HepG2 (cell line): ENCODE data around the gene ZNF33A. TPM values are rescaled to one million over a fixed set of nuclear protein-coding genes. Genes with fewer than 3 reads are reported as not detected.

Experiments
- ATAC-seq: fragments of 200-7000 bp; cut with Tn5 transposase; 3 replicates; pipeline ENCODE4 v1.9.1; 2020; ENCODE audit warnings: mild to moderate bottlenecking, moderate library complexity
- BruUV-seq: library from RNA; stranded (reverse); fragments of 400-500 nt; replicated peaks from 2 replicates; lab custom pipeline; 2021; lab: Mats Ljungman, UMichigan
- CTCF ChIA-PET: fragments of 300-600 bp; formaldehyde crosslinking; extraction: SDS; loops from one replicate; lab custom pipeline; 2021; ENCODE audit warnings: low total read pairs, inconsistent platforms, low intra/inter-chr PET ratio; lab: Yijun Ruan, JAX
- POLR2A ChIA-PET: fragments of 350-600 bp; sonication (Branson Sonifier 250); formaldehyde crosslinking; loops from one replicate; lab custom pipeline; 2020; ENCODE audit warnings: antibody characterized with exemption, inconsistent platforms; lab: Yijun Ruan, JAX
- DNase-seq: peaks from one replicate; pipeline ENCODE4 v3.0.0-alpha.2; 2015; ENCODE audit warnings: low spot score
- FAIRE-seq: peaks from 3 replicates; lab custom pipeline; 2011; peaks lifted over from hg19 to GRCh38; lab: Jason Lieb, UNC
- H2AFZ ChIP-seq: one replicate; pipeline ENCODE4 v1.6.1; 2011; ENCODE audit warnings: low read length, inconsistent platforms
- H3K27ac ChIP-seq: fragments of 300-600 bp; 3 replicates; pipeline ENCODE4 v1.8.0; 2011; ENCODE audit warnings: mixed run types, mild to moderate bottlenecking, mixed read lengths, low read length, inconsistent platforms; ENCODE audit not compliant: insufficient read depth; ENCODE audit errors: extremely low read length
- H3K27me3 ChIP-seq, 2 experiments: fragments of 200-600 bp in 1 of 2; 2 replicates in 1 of 2; 3 replicates in 1 of 2; pipeline versions ENCODE4 v1.6.0 to v1.8.0; 2011; ENCODE audit warnings: low read length in 2 of 2, mild to moderate bottlenecking in 2 of 2, moderate library complexity in 2 of 2, inconsistent platforms in 1 of 2; ENCODE audit not compliant: insufficient read depth in 2 of 2, control insufficient read depth in 1 of 2
- H3K36me3 ChIP-seq, 2 experiments: fragments of 200-600 bp in 1 of 2; replicated peaks in 1 of 2; 2 replicates in 1 of 2; 3 replicates in 1 of 2; pipeline versions ENCODE4 v1.5.1 to v1.8.0; 2011; ENCODE audit warnings: low read length in 2 of 2, inconsistent platforms in 1 of 2; ENCODE audit not compliant: insufficient read depth in 2 of 2, control insufficient read depth in 1 of 2
- H3K4me1 ChIP-seq: 2 replicates; pipeline ENCODE4 v1.5.1; 2012; ENCODE audit warnings: low read length, inconsistent platforms; ENCODE audit not compliant: insufficient read depth
- H3K4me2 ChIP-seq: 2 replicates; pipeline ENCODE4 v1.6.0; 2011; ENCODE audit warnings: low read depth, low read length, inconsistent platforms
- H3K4me3 ChIP-seq, 3 experiments: fragments of 200-600 bp in 1 of 3; sonication (generic), shearing (Covaris generic) in 1 of 3; replicated peaks in 1 of 3; 2 replicates each; pipeline ENCODE4 v1.5.1; 2011 to 2016; ENCODE audit warnings: low read length in 3 of 3, inconsistent platforms in 2 of 3, low read depth in 2 of 3, mild to moderate bottlenecking in 2 of 3, control low read depth in 1 of 3, mixed read lengths in 1 of 3; ENCODE audit not compliant: insufficient read depth in 1 of 3
- H3K79me2 ChIP-seq: one replicate; pipeline ENCODE4 v1.6.1; 2011; ENCODE audit warnings: low read length, inconsistent platforms; ENCODE audit not compliant: insufficient read depth
- H3K9ac ChIP-seq: 2 replicates; pipeline ENCODE4 v1.6.0; 2011; ENCODE audit warnings: mild to moderate bottlenecking, low read depth, low read length, inconsistent platforms; ENCODE audit not compliant: insufficient read depth
- H3K9me3 ChIP-seq: 2 replicates; pipeline ENCODE4 v1.5.1; 2012; ENCODE audit warnings: mild to moderate bottlenecking, low read length
- H4K20me1 ChIP-seq: 2 replicates; pipeline ENCODE4 v1.6.0; 2011; ENCODE audit warnings: inconsistent platforms, mild to moderate bottlenecking, low read length, moderate library complexity; ENCODE audit not compliant: insufficient read depth
- CSRNP2 ChIP-seq: sonication (generic); formaldehyde crosslinking; conservative IDR thresholded peaks from 2 replicates; pipeline ENCODE4 v1.8.0; 2022; ENCODE audit warnings: low read depth, missing genetic modification reagents
- HMGXB3 ChIP-seq: sonication (generic); formaldehyde crosslinking; IDR thresholded peaks from 2 replicates; pipeline ENCODE4 v1.4.0; 2020; ENCODE audit warnings: missing genetic modification reagents, borderline replicate concordance
- PHF5A ChIP-seq: IDR thresholded peaks from one replicate; pipeline ENCODE4 v1.6.1; 2018; ENCODE audit warnings: low read depth, missing genetic modification reagents; ENCODE audit not compliant: unreplicated experiment
- ZKSCAN5 ChIP-seq: sonication (generic); formaldehyde crosslinking; IDR thresholded peaks from 2 replicates; pipeline ENCODE4 v1.5.1; 2020; ENCODE audit warnings: mild to moderate bottlenecking, missing genetic modification reagents
- ZNF564 ChIP-seq: sonication (generic); formaldehyde crosslinking; IDR thresholded peaks from 2 replicates; pipeline ENCODE4 v1.8.1; 2023; ENCODE audit warnings: mild to moderate bottlenecking, missing genetic modification reagents
- ZNF567 ChIP-seq: sonication (generic); formaldehyde crosslinking; IDR thresholded peaks from 2 replicates; pipeline ENCODE4 v1.8.1; 2023; ENCODE audit warnings: mild to moderate bottlenecking, missing genetic modification reagents, borderline replicate concordance
- WGBS: methylation state at CpG from one replicate; pipeline ENCODE4 v1.1.6; 2017; ENCODE audit warnings: low lambda C conversion rate; 5-methylcytosine and 5-hydroxymethylcytosine counted together
- in situ Hi-C: cut with HindIII; loops from 2 replicates; pipeline ENCODE4 v1.10.0; 2017; ENCODE audit warnings: low pct_unique_long_range_greater_than_20kb; ENCODE audit not compliant: extremely low pct_ligation_motif_present
- intact Hi-C: fragments of 100-400 bp; cut with micrococcal nuclease; formaldehyde crosslinking; loops from one replicate; pipeline ENCODE4 v1.10.0; 2022; ENCODE audit not compliant: unreplicated experiment
- polyA plus RNA-seq, 8 experiments: library from polyadenylated mRNA; depleted of rRNA in 3 of 8; stranded (reverse) in 7 of 8; unstranded in 1 of 8; fragments of >200 nt; fragmentation: Illumina TruSeq in 4 of 8; extraction: Trizol in 4 of 8; gene quantifications; 2 replicates each; pipeline versions ENCODE4 v1.2.1 to v1.2.3, GENCODE V29; 2011 to 2016; ENCODE audit warnings: low read depth in 4 of 8, missing spikeins in 1 of 8, mixed read lengths in 1 of 8; ENCODE audit not compliant: insufficient read depth in 1 of 8
- total RNA-seq, 5 experiments: library from RNA; depleted of rRNA; stranded (reverse); fragments of >200 nt; fragmentation: Illumina TruSeq; extraction: Trizol; gene quantifications; 2 replicates each; pipeline ENCODE4 v1.2.3, GENCODE V29; 2016; ENCODE audit warnings: low read depth in 1 of 5

ZNF33A gene
- total and polyA plus RNA-seq, 2 of the 13 experiments (the other 11 are each of a cell fraction or from before 2014, with no cell fraction given) = 13.1 to 22.5 TPM

- ATAC-seq (no peak), FAIRE-seq (no peak), DNase-seq (no peak)
- H3K79me2 ChIP-seq = peaks cover 14% of the 10 kb centered on the region
- BruUV-seq = no TSS peak
- H2AFZ ChIP-seq = no peak overlapping the region
- intact Hi-C loops (no loop called here), in situ Hi-C loops (no loop called here)
- POLR2A ChIA-PET = interaction anchor here (1.0 kb wide), 1 partner anchor 31 kb away, joined by 3 read pairs; the partner anchor contains the start of gene ZNF25
- no peak overlapping the region; the same call in 1 of the 2 replicates for H3K4me2 ChIP-seq
- no peaks in the 10 kb centered on the region for H3K36me3 ChIP-seq
- H3K27ac ChIP-seq = no peak overlapping the region
- TF ChIP-seq ZNF564 (CRISPR knock-in tag) = no peak
- TF ChIP-seq HMGXB3 (CRISPR knock-in tag) = peak; percentile 93
- TF ChIP-seq ZNF567 = no peak
- TF ChIP-seq ZKSCAN5 (CRISPR knock-in tag) = no peak
- TF ChIP-seq CSRNP2 (CRISPR knock-in tag) = no peak
- no peak for TF ChIP-seq PHF5A
- peaks cover 17% of the 10 kb centered on the region for H3K4me1 ChIP-seq
- CTCF ChIA-PET = no interaction called here
- H3K27me3 ChIP-seq = no peaks in the 10 kb centered on the region; a peak in 1 of 5 replicates
- no peaks in the 10 kb centered on the region for H3K9me3 ChIP-seq
- no peak overlapping the region for H3K9ac ChIP-seq
- H4K20me1 ChIP-seq = no peaks in the 10 kb centered on the region
- no peak overlapping the region for H3K4me3 ChIP-seq
- WGBS = 23% methylated on average over 3 of the region's 3 CpGs
Measured at GRCh38 chr10:38007991-38008390, 2.5 kb upstream of the ZNF33A start.
